GM21529 (cell line): Measurements from ENCODE around the gene KRTAP5-10.
"Not testable (repeated sequence)": the region's sequence is repeated elsewhere in the genome, so short reads cannot be mapped to it uniquely, and the experiment has no call there.

Source experiments
- ATAC-seq: cut with Tn5 transposase; IDR thresholded peaks from one replicate; pipeline ENCODE4 v1.9.1; 2021; ENCODE audit not compliant: unreplicated experiment

KRTAP5-10 gene

GRCh38 chr11:71571101-71571850, 5.9 kb downstream of the KRTAP5-10 start:
- not testable (repeated sequence) for ATAC-seq

- ATAC-seq: no peak
Observed at GRCh38 chr11:71572811-71573210, 7.4 kb downstream of the KRTAP5-10 start.

GRCh38 chr11:71574418-71574817, 9.1 kb downstream of the KRTAP5-10 start:
- ATAC-seq: no peak

GRCh38 chr11:71575723-71576424, 10.5 kb downstream of the KRTAP5-10 start:
- no peak for ATAC-seq

- ATAC-seq: not testable (repeated sequence)
Observed at GRCh38 chr11:71576688-71577465, 11.5 kb downstream of the KRTAP5-10 start.

- no peak for ATAC-seq
Observed at GRCh38 chr11:71577469-71578004, 12.2 kb downstream of the KRTAP5-10 start.

GRCh38 chr11:71579513-71579912, 14.2 kb downstream of the KRTAP5-10 start:
- ATAC-seq: not testable (repeated sequence)

- no peak for ATAC-seq
Observed at GRCh38 chr11:71580057-71581003, 15.0 kb downstream of the KRTAP5-10 start.

GRCh38 chr11:71581826-71582225, 16.5 kb downstream of the KRTAP5-10 start:
- no peak for ATAC-seq

- ATAC-seq: no peak
Observed at GRCh38 chr11:71582309-71582895, 17.0 kb downstream of the KRTAP5-10 start, which contains the start of gene KRTAP5-11. Gene KRTAP5-11 (minus strand): TSS chr11:71582875. CDS start chr11:71582837, 38 bp downstream.

GRCh38 chr11:71582969-71583368, 17.6 kb downstream of the KRTAP5-10 start:
- not testable (repeated sequence) for ATAC-seq

GRCh38 chr11:71585673-71586072, 20.3 kb downstream of the KRTAP5-10 start:
- not testable (repeated sequence) for ATAC-seq

- not testable (repeated sequence) for ATAC-seq
Observed at GRCh38 chr11:71588314-71588713, 23.0 kb downstream of the KRTAP5-10 start.

GRCh38 chr11:71588822-71589545, 23.6 kb downstream of the KRTAP5-10 start:
- not testable (repeated sequence) for ATAC-seq

- ATAC-seq: not testable (repeated sequence)
Observed at GRCh38 chr11:71589546-71589920, 24.2 kb downstream of the KRTAP5-10 start.

GRCh38 chr11:71603221-71603620, 37.9 kb downstream of the KRTAP5-10 start:
- not testable (repeated sequence) for ATAC-seq

- ATAC-seq: not testable (repeated sequence)
Observed at GRCh38 chr11:71604798-71605488, 39.6 kb downstream of the KRTAP5-10 start.

GRCh38 chr11:71606853-71607519, 41.6 kb downstream of the KRTAP5-10 start:
- ATAC-seq: not testable (repeated sequence)
